ENCODE data around the gene RNF123. TPM values are rescaled to one million over a fixed set of nuclear protein-coding genes. Genes with fewer than 3 reads are reported as not detected.

Gene RNF123
- total RNA-seq, 1 experiment from 2014 or later = 40.6 TPM

- Histone ChIP-seq H4K8ac (replicated peaks; ENCODE audit: insufficient read length, low read depth, low read length) (no peak overlapping the region), H3T11ph (ENCODE audit: low read length) (no peak overlapping the region), H3K56ac (ENCODE audit: insufficient read length, low read depth, low read length) (no peak overlapping the region), H3K27ac (ENCODE audit: insufficient read length, low read depth, low read length) (no peak overlapping the region), H4K20me1 (ENCODE audit: control insufficient read depth, insufficient read depth, insufficient read length) (no peaks in the 10 kb centered on the region), H2AFZ (ENCODE audit: low read length) (no peak overlapping the region), H2BK15ac (ENCODE audit: low read depth, low read length) (no peak overlapping the region), H3K9ac (ENCODE audit: extremely low read depth, insufficient read length, low read length) (no peak overlapping the region), H2BK5ac (ENCODE audit: insufficient read length, low read length) (no peak overlapping the region), H4K91ac (ENCODE audit: insufficient read length, low read depth, low read length) (no peak overlapping the region), H2AK5ac (ENCODE audit: insufficient read length, low read length) (no peak overlapping the region), H4K5ac (ENCODE audit: insufficient read length, low read depth, low read length) (no peak overlapping the region), H3K4ac (ENCODE audit: low read depth, low read length) (no peak overlapping the region), H2BK20ac (ENCODE audit: low read depth, low read length, poor library complexity, severe bottlenecking) (no peak overlapping the region), H3K4me2 (ENCODE audit: insufficient read depth, insufficient read length, low read length) (no peak overlapping the region), H2BK12ac (ENCODE audit: insufficient read length, low read depth, low read length) (no peak overlapping the region), H3K23ac (ENCODE audit: insufficient read length, low read depth, low read length) (no peak overlapping the region), H3K4me1 (ENCODE audit: insufficient read depth, low read length) (no peaks in the 10 kb centered on the region; the same call in 1 of the 2 replicates), H2BK120ac (ENCODE audit: low read depth, low read length, poor library complexity, severe bottlenecking) (no peak overlapping the region), H3K27me3 (ENCODE audit: insufficient read depth, low read length) (no peaks in the 10 kb centered on the region; the same call in 1 of the 2 replicates), H3K79me1 (ENCODE audit: insufficient read depth, low read depth, low read length, poor library complexity, severe bottlenecking) (peaks cover 4% of the 10 kb centered on the region), H3K14ac (ENCODE audit: insufficient read depth, low read length) (no peak overlapping the region), H3K23me2 (ENCODE audit: insufficient read length, low read depth, low read length, poor library complexity, severe bottlenecking) (no peaks in the 10 kb centered on the region), H3K18ac (ENCODE audit: insufficient read length, low read depth, low read length) (no peak overlapping the region), H3K79me2 (ENCODE audit: insufficient read depth, low read length) (peaks cover 3% of the 10 kb centered on the region; the same call in 1 of the 2 replicates), H3K9me3 (ENCODE audit: control insufficient read depth, low read depth, low read length) (no peaks in the 10 kb centered on the region)
- H3K27ac Mint-ChIP-seq = no peak overlapping the region
- no peak for DNase-seq
- no peaks in the 10 kb centered on the region for H3K9me3 Mint-ChIP-seq
- H3K4me3 Mint-ChIP-seq = no peak overlapping the region
- no CpG with 5 or more reads among the region's 1 CpG for WGBS (ENCODE audit: extremely low coverage, insufficient read length, low lambda C conversion rate)
- H3K36me3 Mint-ChIP-seq (ENCODE audit: insufficient read depth in 1 of 3, low read depth in 3 of 3) = peaks cover 0 to 9% (median 0%) of the 10 kb centered on the region in 3 experiments; a peak in 3 of 7 replicates
- peaks cover 3 to 11% of the 10 kb centered on the region in 2 experiments for H3K4me1 Mint-ChIP-seq
- TF ChIP-seq CTCF (conservative IDR thresholded peaks at IDR 0.05) = no peak
- no peaks in the 10 kb centered on the region for H3K27me3 Mint-ChIP-seq (ENCODE audit: low read depth)
Observed at GRCh38 chr3:49754536-49754935, 65.2 kb downstream of the RNF123 start.

Measured in H9 (cell line).